ENCODE results near the gene TUBG1.
A peak's percentile ranks its signal among the peaks of the same experiment; 100 is the strongest.

GRCh38 chr17:42609182-42609813 lies at the start of gene TUBG1, which contains the start of gene RETREG3:
- TF ChIP-seq CTCF (IDR thresholded peaks at IDR 0.05): peak in 5 of 7 experiments; percentile 13 to 57 (median 50)
- TF ChIP-seq POLR2A (IDR thresholded peaks at IDR 0.05): peak; percentile 67 to 90 (median 86)

Data from body of pancreas (tissue), 4 donors.